Measurements from ENCODE around the gene SPRED3.

SPRED3 gene

GRCh38 chr19:38386971-38387549, 1.4 kb upstream of the SPRED3 start:
- no peak for DNase-seq (ENCODE audit: low read depth)
- no peak for TF ChIP-seq CTCF (conservative IDR thresholded peaks at IDR 0.05; ENCODE audit: low read depth, low read length)
- H3K4me3 ChIP-seq (ENCODE audit: low read depth, low read length), result peak overlapping the region; percentile 68

DNA sequence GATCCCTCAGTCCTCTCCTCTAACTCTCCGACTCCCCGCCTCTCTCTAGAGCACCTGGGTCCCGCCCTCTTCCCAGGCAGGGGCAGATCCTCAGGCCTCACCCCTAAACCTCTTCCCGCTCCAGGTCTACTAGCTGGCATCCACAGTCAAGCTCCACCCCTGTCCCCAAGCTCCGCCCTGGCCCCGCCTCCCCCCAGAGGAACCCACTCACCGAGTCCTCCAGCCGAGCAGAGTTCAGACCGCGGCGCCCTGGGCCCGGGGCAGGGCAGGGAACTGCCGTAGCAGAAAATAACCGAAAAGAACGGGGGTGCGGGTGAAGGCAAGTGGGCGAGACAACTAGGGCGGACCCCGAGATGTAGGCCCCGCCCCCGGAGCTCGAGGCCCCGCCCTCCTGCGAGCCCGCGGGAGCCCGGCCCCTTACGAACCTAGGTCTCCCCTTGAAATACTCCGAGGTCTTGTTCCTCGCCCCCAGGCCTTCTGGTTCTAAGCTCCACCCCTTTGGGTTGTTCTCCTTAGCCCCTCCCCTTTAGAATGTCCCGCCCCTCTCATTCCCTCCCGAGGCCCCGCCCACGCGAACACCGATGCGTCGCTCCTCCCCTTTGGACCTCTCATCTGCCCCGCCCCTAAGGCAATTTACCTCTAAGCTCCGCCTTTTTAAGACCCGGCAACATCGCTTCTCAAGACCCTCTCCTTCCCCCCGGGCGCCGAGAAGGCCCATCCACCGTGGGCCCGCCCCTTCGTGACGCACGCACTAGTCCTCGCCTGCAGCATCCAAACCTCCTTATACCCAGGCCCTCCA, 748 bp upstream of the SPRED3 start, which contains the start of gene GGN:
Gene GGN (minus strand): TSS at position 485 of the 799 bp plus-strand sequence. CDS start 773 bp downstream, outside the sequence.
- DNase-seq (ENCODE audit: low read depth), result peak; percentile 91
- peak within 1 kb of the TSS; percentile 68 for H3K4me3 ChIP-seq (ENCODE audit: low read depth, low read length)
- no peak for TF ChIP-seq CTCF (conservative IDR thresholded peaks at IDR 0.05; ENCODE audit: low read depth, low read length)

- H3K4me3 ChIP-seq (ENCODE audit: low read depth, low read length), result peak overlapping the region; percentile 68
- no peak for TF ChIP-seq CTCF (conservative IDR thresholded peaks at IDR 0.05; ENCODE audit: low read depth, low read length)
- DNase-seq (ENCODE audit: low read depth), result peak; percentile 66
These were observed 816 bp downstream of the SPRED3 start for GRCh38 chr19:38389101-38389925.

DNA sequence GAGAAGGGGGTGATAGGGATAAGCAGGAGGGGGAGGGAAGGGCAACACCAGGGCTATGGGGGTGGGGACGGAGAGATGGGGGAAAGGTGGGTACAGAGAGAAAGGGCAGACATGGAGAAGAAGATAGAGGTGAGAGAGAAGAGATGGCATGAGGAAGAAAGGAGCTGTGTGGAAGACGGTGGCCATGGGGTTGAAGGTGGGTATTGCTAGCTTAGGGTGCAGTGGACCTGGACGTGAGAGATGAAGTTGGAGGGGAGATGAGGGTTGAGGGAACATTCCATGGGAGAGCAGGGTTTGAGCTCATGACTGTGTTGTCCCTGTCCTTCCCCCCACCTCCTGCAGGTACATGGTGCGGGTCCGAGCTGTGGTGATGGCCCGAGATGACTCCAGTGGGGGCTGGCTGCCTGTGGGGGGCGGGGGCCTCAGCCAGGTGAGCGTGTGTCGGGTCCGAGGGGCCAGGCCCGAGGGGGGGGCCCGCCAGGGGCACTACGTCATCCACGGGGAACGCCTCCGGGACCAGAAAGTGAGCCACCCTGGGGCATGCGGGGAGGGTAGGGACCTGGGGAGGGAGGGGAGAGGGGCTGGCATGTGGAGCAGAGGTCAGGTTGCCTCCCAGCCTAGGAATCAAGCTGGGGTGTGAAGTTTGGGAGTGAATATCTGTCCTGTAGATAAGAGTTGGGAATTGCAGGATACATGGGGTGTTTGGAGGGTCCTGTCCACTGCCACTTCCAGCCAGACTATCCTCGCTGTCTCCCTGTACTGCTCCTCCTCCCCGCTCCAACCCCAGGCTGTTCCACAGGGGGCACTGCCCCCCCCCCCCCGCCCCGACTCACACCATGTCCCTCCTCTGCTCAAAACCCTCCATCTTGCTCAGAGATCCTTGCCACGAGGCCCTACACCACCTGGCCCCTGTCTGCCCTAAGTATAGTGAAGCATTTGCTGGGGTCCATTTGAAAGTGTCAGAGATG, 1.7 kb downstream of the SPRED3 start:
- peak overlapping the region; percentile 17 for H3K4me3 ChIP-seq (ENCODE audit: low read depth, low read length)
- TF ChIP-seq CTCF (conservative IDR thresholded peaks at IDR 0.05; ENCODE audit: low read depth, low read length), result no peak
- no peak for DNase-seq (ENCODE audit: low read depth)

DNA sequence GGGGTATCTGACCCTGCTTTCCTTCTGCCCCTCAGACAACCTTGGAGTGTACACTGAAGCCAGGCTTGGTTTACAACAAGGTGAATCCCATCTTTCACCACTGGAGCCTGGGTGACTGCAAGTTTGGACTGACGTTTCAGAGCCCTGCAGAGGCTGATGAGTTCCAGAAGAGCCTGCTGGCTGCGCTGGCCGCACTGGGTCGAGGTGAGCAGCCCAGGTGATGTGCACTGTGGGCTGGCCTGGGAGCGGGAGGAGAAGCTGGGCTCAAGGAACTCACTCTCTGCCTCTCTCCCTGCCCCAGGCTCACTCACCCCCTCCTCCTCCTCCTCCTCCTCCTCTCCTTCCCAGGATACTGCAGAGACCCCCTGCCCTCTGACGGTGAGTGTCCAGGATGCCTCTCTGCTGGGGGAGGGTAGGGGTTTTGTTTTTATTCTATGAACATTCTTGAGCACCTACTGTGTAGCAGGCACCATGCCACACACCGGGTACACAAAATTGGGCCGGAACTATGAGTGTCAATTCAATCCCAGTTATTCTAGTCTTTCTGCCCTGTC, 3.5 kb downstream of the SPRED3 start:
- no peak for TF ChIP-seq CTCF (conservative IDR thresholded peaks at IDR 0.05; ENCODE audit: low read depth, low read length)
- no peak overlapping the region for H3K4me3 ChIP-seq (ENCODE audit: low read depth, low read length)
- DNase-seq (ENCODE audit: low read depth), result no peak

Measured in choroid plexus epithelial cell (primary cell).